Astrocyte (in vitro differentiated cells and primary cell): ENCODE results near the gene ECE2. TPM values are rescaled to one million over a fixed set of nuclear protein-coding genes. Genes with fewer than 3 reads are reported as not detected.
A peak's percentile ranks its signal among the peaks of the same experiment; 100 is the strongest.

Experiments
- DNase-seq: peaks from one replicate; pipeline ENCODE4 v3.0.0-alpha.2; 2010; ENCODE audit warnings: low read depth
- FAIRE-seq: peaks from 2 replicates; lab custom pipeline; 2011; peaks lifted over from hg19 to GRCh38; lab: Jason Lieb, UNC
- H2AFZ ChIP-seq: 2 replicates; pipeline ENCODE4 v1.6.0; 2012; ENCODE audit warnings: low read depth, low read length, inconsistent platforms
- H3K27ac ChIP-seq: 2 replicates; pipeline ENCODE4 v1.5.1; 2011; ENCODE audit warnings: low read depth, low read length, inconsistent platforms
- H3K27me3 ChIP-seq: 2 replicates; pipeline ENCODE4 v1.6.0; 2011; ENCODE audit warnings: low read length, inconsistent platforms; ENCODE audit not compliant: insufficient read depth
- H3K36me3 ChIP-seq: 2 replicates; pipeline ENCODE4 v1.5.1; 2011; ENCODE audit warnings: low read length, inconsistent platforms; ENCODE audit not compliant: insufficient read depth
- H3K4me1 ChIP-seq: 2 replicates; pipeline ENCODE4 v1.5.1; 2011; ENCODE audit warnings: low read length, inconsistent platforms; ENCODE audit not compliant: insufficient read depth
- H3K4me2 ChIP-seq: 2 replicates; pipeline ENCODE4 v1.6.0; 2012; ENCODE audit warnings: low read length, inconsistent platforms
- H3K4me3 ChIP-seq: 2 replicates; pipeline ENCODE4 v1.5.1; 2011; ENCODE audit warnings: low read depth, mild to moderate bottlenecking, low read length, inconsistent platforms; ENCODE audit not compliant: insufficient read depth
- H3K79me2 ChIP-seq: 2 replicates; pipeline ENCODE4 v1.6.0; 2012; ENCODE audit warnings: mild to moderate bottlenecking, low read length, inconsistent platforms; ENCODE audit not compliant: insufficient read depth
- H3K9ac ChIP-seq: 2 replicates; pipeline ENCODE4 v1.6.0; 2012; ENCODE audit warnings: mild to moderate bottlenecking, low read length, inconsistent platforms
- H3K9me3 ChIP-seq: 2 replicates; pipeline ENCODE4 v1.5.1; 2012; ENCODE audit warnings: low read depth, mild to moderate bottlenecking, low read length, inconsistent platforms; ENCODE audit not compliant: insufficient read depth
- H4K20me1 ChIP-seq: 2 replicates; pipeline ENCODE4 v1.6.0; 2012; ENCODE audit warnings: low read length, inconsistent platforms; ENCODE audit not compliant: insufficient read depth
- H3K27ac Mint-ChIP-seq: one replicate; pipeline ENCODE4 v1.8.0; 2021; ENCODE audit warnings: mild to moderate bottlenecking, mixed read lengths; ENCODE audit not compliant: unreplicated experiment
- H3K27me3 Mint-ChIP-seq: one replicate; pipeline ENCODE4 v1.8.0; 2021; ENCODE audit warnings: low read depth, mixed read lengths; ENCODE audit not compliant: unreplicated experiment
- H3K36me3 Mint-ChIP-seq: one replicate; pipeline ENCODE4 v1.8.0; 2021; ENCODE audit warnings: low read depth, mixed read lengths; ENCODE audit not compliant: unreplicated experiment
- H3K4me1 Mint-ChIP-seq: one replicate; pipeline ENCODE4 v1.8.0; 2021; ENCODE audit warnings: low read depth, mixed read lengths; ENCODE audit not compliant: unreplicated experiment
- H3K4me3 Mint-ChIP-seq: one replicate; pipeline ENCODE4 v1.8.0; 2021; ENCODE audit warnings: mild to moderate bottlenecking, moderate library complexity, mixed read lengths; ENCODE audit not compliant: unreplicated experiment
- H3K9me3 Mint-ChIP-seq: one replicate; pipeline ENCODE4 v1.8.0; 2021; ENCODE audit warnings: mild to moderate bottlenecking, mixed read lengths; ENCODE audit not compliant: unreplicated experiment
- EZH2 ChIP-seq: IDR thresholded peaks from 2 replicates; pipeline ENCODE4 v1.6.1; 2012; ENCODE audit warnings: mild to moderate bottlenecking, low read length, inconsistent platforms; ENCODE audit not compliant: insufficient read depth
- total RNA-seq: library from RNA; stranded (reverse); gene quantifications from 2 replicates; pipeline ENCODE4 v1.2.1, GENCODE V29; 2021
- TF ChIP-seq, protein P1 (sequence below): IDR thresholded peaks from 2 replicates; pipeline ENCODE4 v1.5.1; 2011; ENCODE audit warnings: low read depth, mild to moderate bottlenecking, inconsistent platforms, low read length, moderate library complexity; ENCODE audit not compliant: insufficient read depth

ECE2 gene
- total RNA-seq, 1 donor from 2014 or later, result not detected

- H3K27ac Mint-ChIP-seq, result no peak overlapping the region
- H3K9me3 ChIP-seq, result no peaks in the 10 kb centered on the region
- H3K9ac ChIP-seq, result no peak overlapping the region
- H3K36me3 Mint-ChIP-seq, result no peaks in the 10 kb centered on the region
- no peak overlapping the region for H2AFZ ChIP-seq
- no peak overlapping the region for H3K4me3 ChIP-seq
- peak overlapping the region; percentile 20 for H3K4me3 Mint-ChIP-seq
- H3K36me3 ChIP-seq, result no peaks in the 10 kb centered on the region
- peaks cover 9% of the 10 kb centered on the region for H4K20me1 ChIP-seq
- H3K27me3 ChIP-seq, result peaks cover 47% of the 10 kb centered on the region
- H3K27me3 Mint-ChIP-seq, result peaks cover 61% of the 10 kb centered on the region
- no peaks in the 10 kb centered on the region for H3K79me2 ChIP-seq
- H3K9me3 Mint-ChIP-seq, result no peaks in the 10 kb centered on the region
- no peak overlapping the region for H3K27ac ChIP-seq
- H3K4me1 ChIP-seq, result peaks cover 13% of the 10 kb centered on the region
- H3K4me2 ChIP-seq, result peak overlapping the region; percentile 83
- DNase-seq, result no peak
- H3K4me1 Mint-ChIP-seq, result peaks cover 7% of the 10 kb centered on the region
- no peak for FAIRE-seq
- TF ChIP-seq, protein P1, sequence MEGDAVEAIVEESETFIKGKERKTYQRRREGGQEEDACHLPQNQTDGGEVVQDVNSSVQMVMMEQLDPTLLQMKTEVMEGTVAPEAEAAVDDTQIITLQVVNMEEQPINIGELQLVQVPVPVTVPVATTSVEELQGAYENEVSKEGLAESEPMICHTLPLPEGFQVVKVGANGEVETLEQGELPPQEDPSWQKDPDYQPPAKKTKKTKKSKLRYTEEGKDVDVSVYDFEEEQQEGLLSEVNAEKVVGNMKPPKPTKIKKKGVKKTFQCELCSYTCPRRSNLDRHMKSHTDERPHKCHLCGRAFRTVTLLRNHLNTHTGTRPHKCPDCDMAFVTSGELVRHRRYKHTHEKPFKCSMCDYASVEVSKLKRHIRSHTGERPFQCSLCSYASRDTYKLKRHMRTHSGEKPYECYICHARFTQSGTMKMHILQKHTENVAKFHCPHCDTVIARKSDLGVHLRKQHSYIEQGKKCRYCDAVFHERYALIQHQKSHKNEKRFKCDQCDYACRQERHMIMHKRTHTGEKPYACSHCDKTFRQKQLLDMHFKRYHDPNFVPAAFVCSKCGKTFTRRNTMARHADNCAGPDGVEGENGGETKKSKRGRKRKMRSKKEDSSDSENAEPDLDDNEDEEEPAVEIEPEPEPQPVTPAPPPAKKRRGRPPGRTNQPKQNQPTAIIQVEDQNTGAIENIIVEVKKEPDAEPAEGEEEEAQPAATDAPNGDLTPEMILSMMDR, result no peak
- TF ChIP-seq EZH2, result no peak
Measured at GRCh38 chr3:184228376-184229137, 47.3 kb upstream of the ECE2 start.

DNA sequence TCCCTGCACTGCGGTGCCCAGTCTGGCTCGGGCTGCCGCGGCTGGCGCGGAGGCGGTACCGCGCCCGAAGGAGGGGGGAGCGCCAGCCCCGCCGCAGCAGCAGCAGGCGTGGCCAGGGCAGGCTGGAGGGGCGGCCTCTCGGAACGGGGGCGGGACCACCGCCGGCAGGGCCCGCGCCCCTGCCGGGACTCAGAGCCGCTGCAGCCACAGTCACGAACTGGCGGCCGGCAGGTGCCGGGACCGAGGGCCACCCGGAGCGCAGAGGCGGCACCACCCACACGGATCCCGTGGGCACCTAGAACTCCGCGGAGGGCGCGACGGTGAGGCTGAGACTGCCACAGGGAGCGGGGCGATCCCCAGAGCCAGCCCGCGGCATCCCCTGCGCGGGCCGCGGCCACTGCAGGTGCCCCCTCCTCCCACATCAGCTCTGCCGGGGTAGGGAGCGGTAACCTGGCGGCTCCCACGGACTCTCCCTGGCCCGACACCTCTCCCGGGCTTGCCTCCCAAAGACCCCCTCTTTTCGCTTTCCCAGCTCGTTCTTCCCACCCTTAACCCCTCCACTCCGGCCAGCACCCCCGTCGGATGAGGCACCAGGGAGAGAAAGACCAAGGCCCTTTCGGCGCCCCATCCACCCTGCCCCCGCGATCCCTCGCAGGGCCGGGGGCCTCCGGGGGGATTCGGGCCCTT is 46.3 kb upstream of the ECE2 start, which contains the start of gene VWA5B2:
Gene VWA5B2, plus strand, starts transcription at position 192 of the 687 bp plus-strand sequence. CDS start 944 bp downstream, outside the sequence.
- no peak within 1 kb of the TSS for H3K9ac ChIP-seq
- Mint-ChIP-seq H3K27me3 (peaks cover 64% of the 10 kb centered on the region), H3K9me3 (no peaks in the 10 kb centered on the region), H3K36me3 (no peaks in the 10 kb centered on the region), H3K4me3 (peak within 1 kb of the TSS; percentile 20), H3K4me1 (peaks cover 11% of the 10 kb centered on the region), H3K27ac (no peak within 1 kb of the TSS)
- H3K4me1 ChIP-seq, result peaks cover 13% of the 10 kb centered on the region
- H3K4me2 ChIP-seq, result peak within 1 kb of the TSS; percentile 83
- peak within 1 kb of the TSS; percentile 37 for H3K4me3 ChIP-seq
- peak within 1 kb of the TSS; percentile 80 for H2AFZ ChIP-seq
- no peaks in the 10 kb centered on the region for H3K79me2 ChIP-seq
- H3K36me3 ChIP-seq, result no peaks in the 10 kb centered on the region
- no peaks in the 10 kb centered on the region for H3K9me3 ChIP-seq
- FAIRE-seq (no peak), DNase-seq (peak; percentile 15)
- H4K20me1 ChIP-seq, result peaks cover 9% of the 10 kb centered on the region
- peak; percentile 96 for TF ChIP-seq EZH2
- TF ChIP-seq, protein P1, result no peak
- no peak within 1 kb of the TSS for H3K27ac ChIP-seq
- peaks cover 47% of the 10 kb centered on the region for H3K27me3 ChIP-seq
